SK-N-SH (cell line): ENCODE data around the gene TMPRSS11B. TPM values are rescaled to one million over a fixed set of nuclear protein-coding genes. Genes with fewer than 3 reads are reported as not detected.

ENCODE experiments used
- CTCF ChIA-PET: fragments of 300-600, 350-600 bp; formaldehyde crosslinking; extraction: SDS; loops from one replicate; lab custom pipeline; 2021; lab: Yijun Ruan, JAX
- POLR2A ChIA-PET: fragments of 350-600 bp; sonication (Branson Sonifier 250); formaldehyde crosslinking; extraction: SDS; loops from one replicate; lab custom pipeline; 2020; ENCODE audit warnings: antibody characterized with exemption, inconsistent platforms; lab: Yijun Ruan, JAX
- DNase-seq: peaks from one replicate; pipeline ENCODE4 v3.0.0; 2012
- H2AFZ ChIP-seq: fragments of 200-600 bp; sonication (generic); 2 replicates; pipeline ENCODE4 v1.8.1; 2016; ENCODE audit warnings: antibody characterized with exemption, mild to moderate bottlenecking, low read depth
- H3F3A ChIP-seq: fragments of 200-600 bp; sonication (generic); replicated peaks from 2 replicates; pipeline ENCODE3; 2016; ENCODE audit warnings: antibody characterized with exemption, mild to moderate bottlenecking; ENCODE audit not compliant: insufficient read depth
- H3K27ac ChIP-seq, 2 experiments: fragments of 200-500 bp in 1 of 2; fragments of 200-600 bp in 1 of 2; sonication (Bioruptor generic) in 1 of 2; sonication (generic), shearing (Covaris generic) in 1 of 2; 2 replicates each; pipeline versions ENCODE4 v1.5.1 to v1.6.1; 2014 to 2016; ENCODE audit warnings: low read depth in 2 of 2, inconsistent platforms in 1 of 2, low read length in 1 of 2, mild to moderate bottlenecking in 1 of 2, mixed read lengths in 1 of 2
- H3K27me3 ChIP-seq: fragments of 200-600 bp; sonication (generic), shearing (Covaris generic); 2 replicates; pipeline ENCODE4 v1.6.1; 2016; ENCODE audit warnings: mixed run types; ENCODE audit not compliant: insufficient read depth
- H3K36me3 ChIP-seq, 2 experiments: fragments of 200-500 bp in 1 of 2; fragments of 200-600 bp in 1 of 2; sonication (Bioruptor generic) in 1 of 2; sonication (generic) in 1 of 2; replicated peaks in 1 of 2; 2 replicates each; pipeline versions ENCODE3 to v1.5.1; 2014 to 2016; ENCODE audit warnings: low read length in 1 of 2, mild to moderate bottlenecking in 1 of 2; ENCODE audit not compliant: insufficient read depth in 2 of 2, control insufficient read depth in 1 of 2
- H3K4me1 ChIP-seq, 2 experiments: fragments of 200-500 bp in 1 of 2; fragments of 200-600 bp in 1 of 2; sonication (Bioruptor generic) in 1 of 2; sonication (generic), shearing (Covaris generic) in 1 of 2; 2 replicates each; pipeline versions ENCODE4 v1.5.1 to v1.6.1; 2014 to 2016; ENCODE audit warnings: low read depth in 1 of 2, low read length in 1 of 2, mixed run types in 1 of 2; ENCODE audit not compliant: insufficient read depth in 2 of 2, control insufficient read depth in 1 of 2
- H3K4me2 ChIP-seq: fragments of 200-600 bp; sonication (generic), shearing (Covaris generic); 2 replicates; pipeline ENCODE4 v1.6.1; 2017; ENCODE audit warnings: mixed run types
- H3K4me3 ChIP-seq, 2 experiments: fragments of 200-500 bp in 1 of 2; fragments of 200-600 bp in 1 of 2; sonication (Bioruptor generic) in 1 of 2; sonication (generic), shearing (Covaris generic) in 1 of 2; 2 replicates each; pipeline versions ENCODE4 v1.5.1 to v1.8.1; 2014 to 2016; ENCODE audit warnings: low read depth in 2 of 2, inconsistent platforms in 1 of 2, low read length in 1 of 2, mild to moderate bottlenecking in 1 of 2, mixed read lengths in 1 of 2, moderate library complexity in 1 of 2
- H3K79me2 ChIP-seq: fragments of 200-600 bp; sonication (generic); 2 replicates; pipeline ENCODE4 v1.8.1; 2017; ENCODE audit warnings: mild to moderate bottlenecking; ENCODE audit not compliant: insufficient read depth
- H3K9ac ChIP-seq: fragments of 200-600 bp; sonication (generic); 2 replicates; pipeline ENCODE4 v1.6.1; 2017; ENCODE audit warnings: mixed run types
- H3K9me2 ChIP-seq: fragments of 200-600 bp; sonication (generic); 2 replicates; pipeline ENCODE4 v1.6.1; 2017; ENCODE audit warnings: mixed run types
- H3K9me3 ChIP-seq: fragments of 200-600 bp; sonication (generic); 2 replicates; pipeline ENCODE4 v1.6.1; 2017; ENCODE audit warnings: mixed run types, mild to moderate bottlenecking, moderate library complexity
- H4K20me1 ChIP-seq: fragments of 200-600 bp; sonication (generic); 2 replicates; pipeline ENCODE4 v1.6.1; 2017; ENCODE audit warnings: mild to moderate bottlenecking, mixed run types; ENCODE audit not compliant: insufficient read depth
- ELF1 ChIP-seq: IDR thresholded peaks from 2 replicates; pipeline ENCODE4 v1.4.0; 2012
- EP300 ChIP-seq, 2 experiments: IDR thresholded peaks; 2 replicates each; pipeline versions ENCODE4 v1.4.0 to v1.6.1; 2012; ENCODE audit warnings: borderline replicate concordance in 1 of 2, low read depth in 1 of 2, low read length in 1 of 2
- EZH2phosphoT487 ChIP-seq: fragments of 200-600 bp; sonication (generic); IDR thresholded peaks from 2 replicates; pipeline ENCODE4 v1.6.1; 2017; ENCODE audit warnings: low read depth, mixed run types, mild to moderate bottlenecking, antibody characterized with exemption, moderate library complexity, borderline replicate concordance
- FOXM1 ChIP-seq: IDR thresholded peaks from 2 replicates; pipeline ENCODE4 v1.4.0; 2012; ENCODE audit warnings: low read depth, mild to moderate bottlenecking
- GATA2 ChIP-seq: sonication (generic); formaldehyde crosslinking; IDR thresholded peaks from 2 replicates; pipeline ENCODE4 v1.5.0; 2020; ENCODE audit warnings: mild to moderate bottlenecking, missing genetic modification reagents
- NFIC ChIP-seq: IDR thresholded peaks from 2 replicates; pipeline ENCODE4 v1.4.0; 2012; ENCODE audit warnings: borderline replicate concordance
- NRF1 ChIP-seq: IDR thresholded peaks from 2 replicates; pipeline ENCODE4 v1.6.1; 2012; ENCODE audit warnings: low read depth, mild to moderate bottlenecking, low read length
- POLR2AphosphoS5 ChIP-seq: IDR thresholded peaks from 2 replicates; pipeline ENCODE4 v1.6.1; 2012; ENCODE audit warnings: low read depth, low read length
- RAD21 ChIP-seq: IDR thresholded peaks from 2 replicates; pipeline ENCODE4 v1.6.1; 2012; ENCODE audit warnings: mild to moderate bottlenecking, low read length
- RFX5 ChIP-seq: IDR thresholded peaks from 2 replicates; pipeline ENCODE4 v1.6.1; 2012; ENCODE audit warnings: mild to moderate bottlenecking, improper control_type of control experiment, low read length
- RXRA ChIP-seq: IDR thresholded peaks from 2 replicates; pipeline ENCODE4 v1.4.0; 2012; ENCODE audit warnings: low read depth, mild to moderate bottlenecking, borderline replicate concordance
- SIN3A ChIP-seq: IDR thresholded peaks from 2 replicates; pipeline ENCODE4 v1.6.1; 2012; ENCODE audit warnings: low read depth, mild to moderate bottlenecking, low read length, moderate library complexity, borderline replicate concordance
- SMC3 ChIP-seq: IDR thresholded peaks from 2 replicates; pipeline ENCODE4 v1.6.1; 2012; ENCODE audit warnings: low read depth, low read length, improper control_type of control experiment
- TAF1 ChIP-seq: IDR thresholded peaks from 2 replicates; pipeline ENCODE4 v1.6.1; 2012; ENCODE audit warnings: low read depth, mild to moderate bottlenecking, low read length, moderate library complexity, borderline replicate concordance
- TCF12 ChIP-seq: IDR thresholded peaks from 2 replicates; pipeline ENCODE4 v1.4.0; 2012
- TEAD4 ChIP-seq: IDR thresholded peaks from 2 replicates; pipeline ENCODE4 v1.4.0; 2012; ENCODE audit warnings: mild to moderate bottlenecking, borderline replicate concordance; ENCODE audit not compliant: insufficient read depth
- YY1 ChIP-seq: IDR thresholded peaks from 2 replicates; pipeline ENCODE4 v1.4.0; 2012; ENCODE audit warnings: low read depth, mild to moderate bottlenecking
- WGBS: methylation state at CpG from one replicate; pipeline ENCODE4 v1.1.6; 2017; ENCODE audit warnings: low lambda C conversion rate; 5-methylcytosine and 5-hydroxymethylcytosine counted together
- polyA plus RNA-seq, 3 experiments: library from polyadenylated mRNA; depleted of rRNA; stranded (reverse); fragments of >200 nt; gene quantifications; 2 replicates each; pipeline ENCODE4 v1.2.3, GENCODE V29; 2012
- TF ChIP-seq, protein P1 (sequence below): fragments of 200-600 bp; sonication (generic); IDR thresholded peaks from 2 replicates; pipeline ENCODE4 v1.6.1; 2017; ENCODE audit warnings: antibody characterized with exemption, mild to moderate bottlenecking, moderate library complexity
- TF ChIP-seq, protein P2 (sequence below): IDR thresholded peaks from 2 replicates; pipeline ENCODE4 v1.4.0; 2012; ENCODE audit warnings: low read depth, borderline replicate concordance
- TF ChIP-seq, protein P3 (sequence below): fragments of 150-350 bp; IDR thresholded peaks from 2 replicates; pipeline ENCODE4 v1.6.1; 2017; ENCODE audit warnings: antibody characterized with exemption, low read length, low read depth, borderline replicate concordance
- TF ChIP-seq, protein P4 (sequence below): IDR thresholded peaks from 2 replicates; pipeline ENCODE4 v1.4.0; 2012; ENCODE audit warnings: low read depth

Gene TMPRSS11B
- polyA plus RNA-seq, 1 of the 3 experiments (the other 2 are of a cell fraction) = not detected

DNA sequence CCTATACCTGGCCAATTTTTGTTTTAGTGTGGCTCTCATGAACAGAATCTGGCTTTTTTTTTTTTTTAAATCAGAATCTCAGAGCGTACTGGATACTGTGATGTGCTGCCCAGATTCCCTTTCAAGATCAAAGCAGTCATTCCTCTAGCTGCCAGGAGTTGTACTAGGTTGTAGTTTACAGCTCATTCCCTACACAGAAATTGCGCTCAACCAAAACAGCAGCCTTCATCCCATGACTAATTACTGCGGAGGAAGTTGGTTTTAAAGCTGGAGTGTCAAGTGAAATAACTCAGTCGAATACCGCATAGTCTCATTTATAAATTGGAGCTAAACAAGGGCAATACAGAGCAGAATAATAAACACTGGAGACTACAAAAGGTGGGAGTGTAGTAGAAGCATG lies 12.2 kb upstream of the TMPRSS11B start:
- no peaks in the 10 kb centered on the region for H3K79me2 ChIP-seq
- no peaks in the 10 kb centered on the region for H3K36me3 ChIP-seq
- ChIA-PET CTCF (interaction anchor here (1.2 to 3.3 kb wide), 3 partner anchors 14 to 240 kb away, joined by 4 to 15 read pairs (median 5); no protein-coding TSS in a partner anchor), POLR2A (no interaction called here)
- DNase-seq = no peak
- H2AFZ ChIP-seq = no peak overlapping the region
- no peak for TF ChIP-seq TAF1
- TF ChIP-seq, protein P1, sequence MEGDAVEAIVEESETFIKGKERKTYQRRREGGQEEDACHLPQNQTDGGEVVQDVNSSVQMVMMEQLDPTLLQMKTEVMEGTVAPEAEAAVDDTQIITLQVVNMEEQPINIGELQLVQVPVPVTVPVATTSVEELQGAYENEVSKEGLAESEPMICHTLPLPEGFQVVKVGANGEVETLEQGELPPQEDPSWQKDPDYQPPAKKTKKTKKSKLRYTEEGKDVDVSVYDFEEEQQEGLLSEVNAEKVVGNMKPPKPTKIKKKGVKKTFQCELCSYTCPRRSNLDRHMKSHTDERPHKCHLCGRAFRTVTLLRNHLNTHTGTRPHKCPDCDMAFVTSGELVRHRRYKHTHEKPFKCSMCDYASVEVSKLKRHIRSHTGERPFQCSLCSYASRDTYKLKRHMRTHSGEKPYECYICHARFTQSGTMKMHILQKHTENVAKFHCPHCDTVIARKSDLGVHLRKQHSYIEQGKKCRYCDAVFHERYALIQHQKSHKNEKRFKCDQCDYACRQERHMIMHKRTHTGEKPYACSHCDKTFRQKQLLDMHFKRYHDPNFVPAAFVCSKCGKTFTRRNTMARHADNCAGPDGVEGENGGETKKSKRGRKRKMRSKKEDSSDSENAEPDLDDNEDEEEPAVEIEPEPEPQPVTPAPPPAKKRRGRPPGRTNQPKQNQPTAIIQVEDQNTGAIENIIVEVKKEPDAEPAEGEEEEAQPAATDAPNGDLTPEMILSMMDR = no peak
- TF ChIP-seq NRF1 = no peak
- TF ChIP-seq NFIC = no peak
- TF ChIP-seq ELF1 = no peak
- no peak for TF ChIP-seq RAD21
- no peak for TF ChIP-seq EZH2phosphoT487
- no peak for TF ChIP-seq RXRA
- H3K4me1 ChIP-seq = no peaks in the 10 kb centered on the region
- H3K9ac ChIP-seq = no peak overlapping the region
- no peaks in the 10 kb centered on the region for H3F3A ChIP-seq
- no peak overlapping the region for H3K27ac ChIP-seq
- no peaks in the 10 kb centered on the region for H3K9me2 ChIP-seq
- H4K20me1 ChIP-seq = no peaks in the 10 kb centered on the region
- WGBS = 46% methylated on average over 5 of the region's 5 CpGs
- peaks cover 4% of the 10 kb centered on the region; the same call in 1 of the 2 replicates for H3K27me3 ChIP-seq
- H3K4me3 ChIP-seq = no peak overlapping the region
- H3K9me3 ChIP-seq = no peaks in the 10 kb centered on the region
- H3K4me2 ChIP-seq = no peak overlapping the region

DNA sequence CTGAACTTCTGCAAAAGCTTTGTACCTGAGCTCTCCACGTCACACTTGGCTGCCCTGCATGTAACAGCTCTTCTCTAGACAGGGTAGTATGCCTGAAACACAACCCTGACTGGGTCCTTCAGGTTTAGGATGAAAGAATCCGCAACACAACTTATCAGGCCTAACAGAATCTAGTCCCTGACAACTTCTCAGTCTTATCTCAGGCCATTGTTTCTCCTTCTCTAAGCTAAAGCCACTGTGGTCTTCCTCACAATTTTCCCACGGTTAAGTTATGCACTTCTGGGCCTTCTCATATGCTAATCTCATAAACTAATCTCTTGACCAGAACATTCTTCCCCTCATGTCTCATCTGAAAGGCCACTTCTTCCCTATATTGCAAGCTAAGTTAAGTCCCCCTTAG lies 10.8 kb upstream of the TMPRSS11B start:
- POLR2A ChIA-PET = no interaction called here

More for the DNA sequence above, 10.8 kb upstream of the TMPRSS11B start:
- Histone ChIP-seq H3K9ac (no peak overlapping the region), H3K9me3 (no peaks in the 10 kb centered on the region), H3K4me3 (no peak overlapping the region; a peak in 1 of 4 replicates), H3K4me2 (no peak overlapping the region), H3K79me2 (no peaks in the 10 kb centered on the region), H3K36me3 (no peaks in the 10 kb centered on the region), H3K4me1 (no peaks in the 10 kb centered on the region), H3K9me2 (no peaks in the 10 kb centered on the region), H2AFZ (no peak overlapping the region), H3K27me3 (peaks cover 4% of the 10 kb centered on the region; the same call in 1 of the 2 replicates), H3F3A (no peaks in the 10 kb centered on the region), H3K27ac (no peak overlapping the region), H4K20me1 (no peaks in the 10 kb centered on the region)
- TF ChIP-seq YY1 (no peak), GATA2 (no peak), EZH2phosphoT487 (no peak), ELF1 (no peak), RAD21 (no peak), SMC3 (no peak), FOXM1 (no peak), TCF12 (no peak), EP300 (IDR thresholded peaks at IDR 0.05; ENCODE audit: borderline replicate concordance in 1 of 2, low read depth in 1 of 2, low read length in 1 of 2) (no peak), TEAD4 (no peak), TAF1 (no peak), POLR2AphosphoS5 (no peak), SIN3A (no peak), RFX5 (no peak), NFIC (no peak)
- TF ChIP-seq, protein P2, sequence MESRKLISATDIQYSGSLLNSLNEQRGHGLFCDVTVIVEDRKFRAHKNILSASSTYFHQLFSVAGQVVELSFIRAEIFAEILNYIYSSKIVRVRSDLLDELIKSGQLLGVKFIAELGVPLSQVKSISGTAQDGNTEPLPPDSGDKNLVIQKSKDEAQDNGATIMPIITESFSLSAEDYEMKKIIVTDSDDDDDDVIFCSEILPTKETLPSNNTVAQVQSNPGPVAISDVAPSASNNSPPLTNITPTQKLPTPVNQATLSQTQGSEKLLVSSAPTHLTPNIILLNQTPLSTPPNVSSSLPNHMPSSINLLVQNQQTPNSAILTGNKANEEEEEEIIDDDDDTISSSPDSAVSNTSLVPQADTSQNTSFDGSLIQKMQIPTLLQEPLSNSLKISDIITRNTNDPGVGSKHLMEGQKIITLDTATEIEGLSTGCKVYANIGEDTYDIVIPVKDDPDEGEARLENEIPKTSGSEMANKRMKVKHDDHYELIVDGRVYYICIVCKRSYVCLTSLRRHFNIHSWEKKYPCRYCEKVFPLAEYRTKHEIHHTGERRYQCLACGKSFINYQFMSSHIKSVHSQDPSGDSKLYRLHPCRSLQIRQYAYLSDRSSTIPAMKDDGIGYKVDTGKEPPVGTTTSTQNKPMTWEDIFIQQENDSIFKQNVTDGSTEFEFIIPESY = no peak
- TF ChIP-seq, protein P3, sequence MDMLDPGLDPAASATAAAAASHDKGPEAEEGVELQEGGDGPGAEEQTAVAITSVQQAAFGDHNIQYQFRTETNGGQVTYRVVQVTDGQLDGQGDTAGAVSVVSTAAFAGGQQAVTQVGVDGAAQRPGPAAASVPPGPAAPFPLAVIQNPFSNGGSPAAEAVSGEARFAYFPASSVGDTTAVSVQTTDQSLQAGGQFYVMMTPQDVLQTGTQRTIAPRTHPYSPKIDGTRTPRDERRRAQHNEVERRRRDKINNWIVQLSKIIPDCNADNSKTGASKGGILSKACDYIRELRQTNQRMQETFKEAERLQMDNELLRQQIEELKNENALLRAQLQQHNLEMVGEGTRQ = no peak
- TF ChIP-seq, protein P4, sequence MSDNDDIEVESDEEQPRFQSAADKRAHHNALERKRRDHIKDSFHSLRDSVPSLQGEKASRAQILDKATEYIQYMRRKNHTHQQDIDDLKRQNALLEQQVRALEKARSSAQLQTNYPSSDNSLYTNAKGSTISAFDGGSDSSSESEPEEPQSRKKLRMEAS = no peak
- CTCF ChIA-PET = interaction anchor here (1.6 to 1.8 kb wide), 2 partner anchors 16 to 120 kb away, joined by 5 to 7 read pairs; no protein-coding TSS in a partner anchor
- WGBS = 8% methylated on average over 3 of the region's 3 CpGs
- DNase-seq = no peak
